HG03064 (cell line): Measurements from ENCODE around the gene ATP6V0E2.
"Not testable (repeated sequence)": the region's sequence is repeated elsewhere in the genome, so short reads cannot be mapped to it uniquely, and the experiment has no call there.

Experiments used
- ATAC-seq: cut with Tn5 transposase; IDR thresholded peaks from one replicate; pipeline ENCODE4 v1.9.1; 2021; ENCODE audit warnings: low read depth; ENCODE audit not compliant: unreplicated experiment

The ATP6V0E2 gene

GRCh38 chr7:149874644-149875028, 867 bp downstream of the ATP6V0E2 start:
- ATAC-seq: no peak

DNA sequence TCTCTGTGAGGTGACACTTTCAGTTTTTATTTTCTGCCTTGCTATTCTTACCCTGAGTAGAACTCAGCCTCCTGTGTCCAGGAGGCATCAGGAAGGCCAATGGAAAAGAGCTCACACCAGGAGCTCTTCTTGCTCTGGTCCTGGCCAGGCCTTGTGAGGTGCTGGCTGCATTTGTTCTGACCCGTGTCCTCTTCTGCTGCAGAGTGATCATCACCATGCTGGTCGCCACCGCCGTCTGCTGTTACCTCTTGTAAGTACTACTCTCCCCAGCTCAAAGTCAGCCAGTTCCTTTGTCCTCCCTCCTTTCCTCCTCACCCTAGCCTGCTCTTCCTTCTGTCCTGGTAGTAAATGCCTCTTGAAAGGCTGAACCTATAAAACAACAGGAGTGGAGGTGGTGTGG, 1.6 kb downstream of the ATP6V0E2 start:
- no peak for ATAC-seq

- no peak for ATAC-seq
Observed at GRCh38 chr7:149877890-149878522, 4.2 kb downstream of the ATP6V0E2 start.

DNA sequence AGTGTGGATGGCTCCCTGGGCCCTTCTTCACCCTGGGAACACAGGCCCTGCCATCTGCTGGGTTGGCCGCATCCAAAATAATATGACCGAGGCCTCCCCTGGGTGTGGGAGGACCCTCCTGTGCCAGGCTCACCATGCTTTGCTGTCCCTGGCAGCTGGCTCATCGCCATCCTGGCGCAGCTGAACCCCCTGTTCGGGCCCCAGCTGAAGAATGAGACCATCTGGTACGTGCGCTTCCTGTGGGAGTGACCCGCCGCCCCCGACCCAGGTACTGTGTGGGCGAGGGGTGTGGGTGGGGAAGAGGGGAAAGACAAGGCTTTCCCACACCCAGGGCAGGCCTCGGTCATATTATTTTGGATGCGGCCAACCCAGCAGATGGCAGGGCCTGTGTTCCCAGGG, 4.8 kb downstream of the ATP6V0E2 start:
- no peak for ATAC-seq

- no peak for ATAC-seq
Observed at GRCh38 chr7:149879271-149879743, 5.5 kb downstream of the ATP6V0E2 start.

GRCh38 chr7:149879766-149880637, 6.2 kb downstream of the ATP6V0E2 start:
- no peak for ATAC-seq

- ATAC-seq: no peak
Observed at GRCh38 chr7:149880638-149881311, 7.0 kb downstream of the ATP6V0E2 start.

DNA sequence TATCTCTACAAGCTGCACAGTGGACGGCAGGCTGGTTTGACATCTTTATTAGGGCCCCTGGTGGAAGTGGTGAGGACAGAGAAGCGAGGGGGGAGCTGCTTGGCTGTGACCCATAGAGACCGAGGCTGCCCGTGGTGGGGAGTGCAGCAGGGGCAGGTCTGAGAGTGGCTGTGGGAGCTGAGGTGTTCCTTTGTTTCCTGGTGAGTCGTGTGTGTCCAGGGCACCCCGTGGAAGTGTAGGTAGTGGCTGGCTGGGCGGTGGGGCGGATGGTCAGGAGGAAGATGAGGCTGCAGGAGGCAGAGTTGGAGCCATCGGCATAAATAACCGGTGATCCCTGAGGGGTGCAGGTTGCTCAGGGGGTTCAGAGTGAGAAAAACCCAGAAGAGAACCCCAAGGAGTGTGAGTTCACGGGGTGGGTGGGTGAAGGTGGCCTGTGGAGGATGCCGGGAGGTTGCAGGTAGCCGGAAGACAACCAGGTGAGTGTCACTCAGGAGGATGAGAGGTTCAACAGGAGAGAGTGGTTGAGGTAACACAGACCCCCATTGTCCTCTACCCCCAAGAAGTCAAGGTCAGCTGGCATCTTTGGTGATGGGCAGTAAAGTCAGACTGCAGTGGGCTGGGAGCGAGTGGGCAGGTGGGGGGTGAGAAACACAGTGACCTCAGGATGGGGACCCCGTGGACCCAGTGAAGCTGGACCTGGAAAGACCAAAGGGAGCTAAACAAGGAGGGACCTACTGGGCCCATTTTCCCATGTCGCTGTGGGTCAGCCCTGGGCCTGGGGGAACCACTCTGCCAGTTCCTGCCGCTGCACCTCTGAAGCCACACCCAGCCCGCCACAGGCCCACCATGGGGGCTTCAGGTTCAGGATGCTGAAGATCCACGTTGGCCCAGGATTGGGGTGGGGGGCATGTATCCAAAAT, 7.8 kb downstream of the ATP6V0E2 start:
- ATAC-seq: no peak

- no peak for ATAC-seq
Observed at GRCh38 chr7:149882248-149883047, 8.7 kb downstream of the ATP6V0E2 start.

DNA sequence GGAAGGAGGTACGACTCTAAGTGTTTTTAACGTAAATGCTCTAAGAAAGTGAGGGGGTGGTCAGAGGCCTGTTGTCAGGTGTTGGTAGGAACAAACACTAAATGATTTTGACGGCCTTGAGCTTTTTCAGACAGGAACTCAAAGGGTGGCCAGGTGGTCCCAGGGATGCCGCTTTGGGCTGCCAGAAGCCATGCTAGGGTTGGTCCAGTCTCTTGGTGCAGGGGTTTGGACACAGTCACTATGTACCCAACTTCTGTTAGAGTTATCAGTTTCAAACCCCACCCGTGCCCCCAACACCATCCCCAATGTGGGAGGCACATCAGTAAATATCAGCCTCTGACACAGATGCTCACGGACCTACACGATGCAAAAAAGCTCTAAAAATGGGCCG, 9.3 kb downstream of the ATP6V0E2 start:
- no peak for ATAC-seq

DNA sequence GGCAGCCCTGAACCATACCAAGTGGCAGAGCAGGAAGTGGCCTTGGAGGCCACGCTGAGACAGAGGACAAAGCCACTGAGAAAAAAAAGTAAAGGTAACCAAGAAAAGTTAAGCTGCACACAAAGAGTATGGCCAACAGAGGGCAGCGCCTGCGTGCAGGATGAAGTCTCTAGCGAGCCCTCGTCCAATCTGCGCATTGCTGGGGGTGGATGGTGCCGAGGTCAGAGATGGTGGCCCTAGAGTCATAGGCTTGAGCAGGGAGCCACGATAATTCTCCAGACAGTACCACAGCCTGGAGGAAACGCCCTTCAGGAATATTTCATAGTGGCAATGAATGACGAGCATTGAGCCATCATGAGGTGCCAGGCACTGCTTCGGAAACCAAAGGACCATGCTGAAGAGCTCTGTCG, 9.7 kb downstream of the ATP6V0E2 start:
- no peak for ATAC-seq

DNA sequence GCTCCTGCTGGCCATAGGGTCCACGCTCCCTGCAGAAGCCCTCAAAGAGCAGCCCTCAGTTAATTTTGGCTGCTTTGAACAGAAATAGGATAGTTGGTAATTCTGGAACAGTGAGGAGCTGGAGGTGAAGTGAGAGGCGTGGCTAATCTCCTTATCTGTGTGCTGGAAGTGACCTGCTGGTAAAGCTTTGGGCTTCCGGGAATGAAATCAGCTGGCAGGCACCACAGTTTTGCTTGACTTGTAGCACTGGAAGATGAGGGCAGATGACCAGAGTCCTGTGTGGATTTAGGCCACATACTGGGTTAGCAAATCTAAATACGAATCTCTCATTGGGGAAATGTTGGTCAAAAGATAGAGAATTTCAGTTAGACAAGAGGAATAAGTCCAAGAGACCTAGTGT, 10.2 kb downstream of the ATP6V0E2 start:
- ATAC-seq: no peak

- ATAC-seq: no peak
Observed at GRCh38 chr7:149884541-149884940, 10.8 kb downstream of the ATP6V0E2 start.

DNA sequence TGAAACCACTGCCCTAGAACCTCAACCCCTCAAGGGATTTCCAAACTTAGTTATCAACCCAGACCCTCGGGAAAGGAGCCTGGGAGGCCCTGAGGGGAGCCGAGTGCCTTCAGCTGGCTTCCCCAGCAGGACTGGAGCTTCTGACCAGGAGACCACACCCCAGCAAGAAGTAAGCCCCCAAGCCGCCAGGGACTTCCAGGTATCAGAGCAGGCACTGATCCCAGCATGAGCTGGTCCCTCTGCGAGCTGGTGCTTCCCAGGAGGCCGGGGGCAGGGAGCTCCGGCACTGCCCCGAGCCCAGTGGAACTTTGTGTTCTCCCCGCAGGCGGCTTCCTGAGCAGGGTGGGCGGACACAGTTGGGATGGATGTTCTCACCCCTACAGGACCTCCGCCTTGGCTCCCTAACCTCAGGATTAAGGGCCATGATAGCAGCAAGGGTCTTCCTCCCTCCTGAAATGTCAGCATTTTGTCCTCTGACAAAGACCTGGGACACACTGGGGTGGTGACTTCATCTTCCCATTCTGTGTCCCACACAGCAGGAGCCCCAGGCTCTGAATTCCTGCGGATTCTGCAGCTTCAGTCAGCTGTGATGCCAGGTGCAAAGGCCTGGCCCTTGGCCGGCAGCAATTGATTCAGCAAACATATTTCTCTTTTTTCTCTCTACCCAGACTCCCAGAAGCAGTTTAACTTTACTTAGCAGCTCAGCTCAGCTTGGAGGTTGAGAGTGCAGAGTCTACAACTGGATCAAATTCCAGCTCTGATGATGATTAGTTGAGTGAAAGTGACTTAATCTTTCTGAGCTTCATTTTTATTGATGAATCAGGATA, 11.6 kb downstream of the ATP6V0E2 start:
- no peak for ATAC-seq

GRCh38 chr7:149886018-149886415, 12.2 kb downstream of the ATP6V0E2 start:
- ATAC-seq: no peak

DNA sequence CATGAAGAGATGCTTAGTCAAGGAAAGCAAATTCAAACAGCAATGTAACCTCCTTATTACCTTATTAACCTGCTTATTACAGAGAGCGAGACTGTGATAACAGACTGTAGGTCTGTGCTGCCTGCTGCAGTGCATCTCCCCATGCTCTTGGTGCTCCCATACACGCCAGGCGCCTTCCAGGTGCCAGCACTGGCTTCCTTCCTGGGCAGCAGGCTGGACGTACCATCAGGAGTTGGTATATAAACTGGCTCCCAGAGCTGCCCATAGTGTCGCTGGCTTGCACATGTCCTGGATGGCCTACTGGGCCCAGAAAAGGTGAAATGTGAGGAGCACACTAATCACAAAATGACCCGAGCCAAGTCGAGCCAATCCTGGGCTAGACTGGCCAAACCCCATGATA, 13.5 kb downstream of the ATP6V0E2 start:
- no peak for ATAC-seq

GRCh38 chr7:149890715-149891114, 16.9 kb downstream of the ATP6V0E2 start:
- not testable (repeated sequence) for ATAC-seq

DNA sequence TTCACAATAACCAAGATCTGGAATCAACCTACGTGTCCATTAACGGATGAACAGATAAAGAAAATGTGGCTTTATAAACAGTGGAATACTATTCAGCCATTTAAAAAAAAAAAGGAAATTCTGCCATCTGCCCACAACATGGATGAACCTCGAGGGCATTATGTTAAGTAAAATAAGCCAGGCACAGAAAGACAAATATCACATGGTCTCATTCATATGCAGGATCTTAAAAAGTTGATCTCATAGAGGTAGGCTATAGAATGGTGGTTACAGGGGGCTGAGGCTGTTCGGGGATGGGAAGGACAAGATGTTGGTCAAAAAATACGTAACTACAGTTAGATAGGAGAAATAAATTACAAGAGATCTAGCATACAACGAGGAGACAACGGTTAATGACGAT, 21.2 kb downstream of the ATP6V0E2 start:
- ATAC-seq: not testable (repeated sequence)
